Right atrium auricular region (tissue), 2 donors: Measurements from ENCODE around the gene DISP2. TPM values are rescaled to one million over a fixed set of nuclear protein-coding genes. Genes with fewer than 3 reads are reported as not detected.

Experiments used
- DNase-seq: peaks from one replicate; pipeline ENCODE4 v3.0.0-alpha.2; 2019; ENCODE audit warnings: low spot score
- H3K27ac ChIP-seq, 2 donors: fragments of 200-600 bp; sonication (generic); 1 replicate in 1 of 2; 2 replicates in 1 of 2; pipeline ENCODE4 v1.5.1; 2016 to 2019
- H3K27me3 ChIP-seq, 2 donors: fragments of 200-600 bp; sonication (generic); one replicate each; pipeline versions ENCODE4 v1.5.1 to v1.6.0; 2017 to 2019
- H3K36me3 ChIP-seq: fragments of 200-600 bp; sonication (generic); one replicate; pipeline ENCODE4 v1.5.1; 2016
- H3K4me1 ChIP-seq, 2 donors: fragments of 200-600 bp; sonication (generic); one replicate each; pipeline versions ENCODE4 v1.5.1 to v1.6.0; 2017 to 2019
- H3K4me3 ChIP-seq, 2 donors: fragments of 200-600 bp; sonication (generic); 1 replicate in 1 of 2; 2 replicates in 1 of 2; pipeline ENCODE4 v1.5.1; 2017 to 2019; ENCODE audit warnings: mild to moderate bottlenecking in 1 of 2, moderate library complexity in 1 of 2
- H3K9me3 ChIP-seq, 2 donors: fragments of 200-600 bp; sonication (generic); one replicate each; pipeline ENCODE4 v1.5.1; 2019
- CTCF ChIP-seq, 2 donors: fragments of 200-600 bp; sonication (generic); IDR thresholded peaks; one replicate each; pipeline ENCODE4 v1.5.1; 2019; ENCODE audit warnings: antibody characterized with exemption in 2 of 2
- total RNA-seq, 2 donors: library from RNA; depleted of rRNA; stranded (reverse); fragments of >200 nt; gene quantifications; one replicate each; pipeline ENCODE4 v1.1.0, GENCODE V29; 2016

DISP2 gene
- total RNA-seq, 2 donors from 2014 or later, result 0.11 to 0.20 TPM

GRCh38 chr15:40360015-40360414, 2.0 kb downstream of the DISP2 start:
- H3K9me3 ChIP-seq, result no peaks in the 10 kb centered on the region
- H3K4me1 ChIP-seq, result peaks cover 0 to 12% of the 10 kb centered on the region in 2 donors
- no peaks in the 10 kb centered on the region for H3K27me3 ChIP-seq
- no peaks in the 10 kb centered on the region for H3K36me3 ChIP-seq
- no peak overlapping the region for H3K27ac ChIP-seq
- no peak overlapping the region for H3K4me3 ChIP-seq
- no peak for TF ChIP-seq CTCF (IDR thresholded peaks at IDR 0.05)
- DNase-seq, result no peak

DNA sequence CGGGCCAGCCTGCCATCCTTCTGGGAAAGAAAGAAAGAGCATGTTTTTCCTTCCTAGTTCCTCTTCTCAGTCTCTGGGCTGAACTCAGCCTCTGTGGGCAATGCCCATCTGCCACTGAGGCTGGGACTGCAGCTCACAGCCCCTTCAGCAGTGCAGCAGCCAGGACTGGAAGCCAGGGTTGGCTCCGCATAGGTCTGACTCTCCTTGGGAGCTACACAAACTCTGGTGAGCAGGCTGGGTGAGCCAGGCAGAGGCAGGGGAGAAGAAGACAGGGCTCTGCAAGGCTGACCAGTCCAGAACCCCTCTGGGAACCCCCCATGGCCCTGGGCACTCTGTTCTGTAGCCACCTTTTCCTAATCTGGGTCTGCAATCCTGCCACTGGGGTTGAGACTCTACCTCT, 3.6 kb downstream of the DISP2 start:
- Histone ChIP-seq H3K27me3 (no peaks in the 10 kb centered on the region), H3K9me3 (no peaks in the 10 kb centered on the region), H3K36me3 (no peaks in the 10 kb centered on the region), H3K4me1 (peaks cover 0 to 28% of the 10 kb centered on the region in 2 donors), H3K27ac (no peak overlapping the region), H3K4me3 (no peak overlapping the region)
- TF ChIP-seq CTCF (IDR thresholded peaks at IDR 0.05), result no peak
- DNase-seq, result no peak

- H3K4me1 ChIP-seq, result peaks cover 0 to 35% of the 10 kb centered on the region in 2 donors
- H3K4me3 ChIP-seq, result no peak overlapping the region
- no peak overlapping the region for H3K27ac ChIP-seq
- no peak for DNase-seq
- H3K36me3 ChIP-seq, result no peaks in the 10 kb centered on the region
- no peaks in the 10 kb centered on the region for H3K9me3 ChIP-seq
- H3K27me3 ChIP-seq, result no peaks in the 10 kb centered on the region
- TF ChIP-seq CTCF (IDR thresholded peaks at IDR 0.05), result no peak
These were observed 5.6 kb downstream of the DISP2 start for GRCh38 chr15:40363611-40364010.

DNA sequence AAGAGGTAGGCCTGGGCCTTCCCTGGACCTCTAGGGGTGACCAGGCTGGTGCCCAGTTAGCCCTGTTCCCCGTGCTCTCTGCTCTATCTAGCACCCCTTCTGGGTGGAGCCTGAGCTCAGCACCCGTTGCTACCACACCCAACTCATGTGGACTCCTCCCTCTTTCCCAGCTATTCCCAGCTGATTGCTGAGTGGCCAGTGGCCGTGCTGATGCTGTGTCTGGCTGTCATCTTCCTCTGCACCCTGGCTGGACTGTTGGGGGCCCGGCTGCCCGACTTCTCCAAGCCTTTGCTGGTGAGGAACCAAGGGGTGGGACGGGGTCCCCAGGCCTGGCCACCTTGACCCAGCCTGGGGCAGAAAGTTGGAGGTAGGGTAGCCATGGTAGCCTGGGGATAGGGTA, 6.2 kb downstream of the DISP2 start:
- H3K27me3 ChIP-seq, result no peaks in the 10 kb centered on the region
- no peaks in the 10 kb centered on the region for H3K36me3 ChIP-seq
- H3K27ac ChIP-seq, result no peak overlapping the region
- no peaks in the 10 kb centered on the region for H3K9me3 ChIP-seq
- H3K4me3 ChIP-seq, result no peak overlapping the region
- H3K4me1 ChIP-seq, result peaks cover 0 to 32% of the 10 kb centered on the region in 2 donors
- no peak for TF ChIP-seq CTCF (IDR thresholded peaks at IDR 0.05)
- no peak for DNase-seq

DNA sequence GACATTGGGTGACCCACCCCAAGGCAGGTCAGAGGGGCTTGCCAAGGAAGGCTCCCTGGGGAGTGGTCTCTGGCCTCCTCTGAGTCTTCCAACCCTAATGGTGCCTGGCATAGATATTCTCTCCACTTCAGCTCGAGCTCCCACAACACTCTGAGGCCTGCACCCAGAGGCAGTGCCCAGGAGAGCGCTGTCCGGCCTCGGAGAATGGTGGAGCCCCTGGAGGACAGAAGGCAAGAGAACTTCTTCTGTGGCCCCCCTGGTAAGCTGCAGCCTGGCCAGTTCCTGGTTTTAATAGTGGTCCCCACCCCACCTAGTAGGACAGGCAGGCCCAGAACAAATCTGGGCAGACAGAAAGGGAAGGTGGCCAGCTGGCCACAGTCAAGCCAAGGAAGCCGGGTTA, 7.0 kb downstream of the DISP2 start:
- Histone ChIP-seq H3K36me3 (no peaks in the 10 kb centered on the region), H3K27me3 (no peaks in the 10 kb centered on the region), H3K9me3 (no peaks in the 10 kb centered on the region), H3K27ac (no peak overlapping the region), H3K4me3 (no peak overlapping the region), H3K4me1 (peaks cover 0 to 32% of the 10 kb centered on the region in 2 donors)
- no peak for TF ChIP-seq CTCF (IDR thresholded peaks at IDR 0.05)
- no peak for DNase-seq
